BE2C (cell line): ENCODE results near the gene RAB21.
"Not testable (repeated sequence)": the region's sequence is repeated elsewhere in the genome, so short reads cannot be mapped to it uniquely, and the experiment has no call there.

ENCODE experiments used
- DNase-seq: peaks from one replicate; pipeline ENCODE4 v3.0.0-alpha.2; 2020
- H3K27me3 ChIP-seq: fragments of 250-450 bp; sonication (Bioruptor Pico); 2 replicates; pipeline ENCODE4 v1.5.1; 2020; ENCODE audit warnings: mild to moderate bottlenecking
- H3K36me3 ChIP-seq: fragments of 250-450 bp; sonication (Bioruptor Pico); 2 replicates; pipeline ENCODE4 v1.5.1; 2020; ENCODE audit warnings: mild to moderate bottlenecking
- H3K4me1 ChIP-seq: fragments of 250-450 bp; sonication (Bioruptor Pico); 2 replicates; pipeline ENCODE4 v1.5.1; 2020
- H3K4me3 ChIP-seq: 2 replicates; pipeline ENCODE4 v1.5.1; 2011; ENCODE audit warnings: low read depth, low read length
- H3K9me3 ChIP-seq: fragments of 250-450 bp; sonication (Bioruptor Pico); 2 replicates; pipeline ENCODE4 v1.5.1; 2020
- TF ChIP-seq, protein P1 (sequence below): IDR thresholded peaks from 2 replicates; pipeline ENCODE4 v1.5.1; 2012; ENCODE audit warnings: mild to moderate bottlenecking, low read depth, low read length

RAB21 gene

DNA sequence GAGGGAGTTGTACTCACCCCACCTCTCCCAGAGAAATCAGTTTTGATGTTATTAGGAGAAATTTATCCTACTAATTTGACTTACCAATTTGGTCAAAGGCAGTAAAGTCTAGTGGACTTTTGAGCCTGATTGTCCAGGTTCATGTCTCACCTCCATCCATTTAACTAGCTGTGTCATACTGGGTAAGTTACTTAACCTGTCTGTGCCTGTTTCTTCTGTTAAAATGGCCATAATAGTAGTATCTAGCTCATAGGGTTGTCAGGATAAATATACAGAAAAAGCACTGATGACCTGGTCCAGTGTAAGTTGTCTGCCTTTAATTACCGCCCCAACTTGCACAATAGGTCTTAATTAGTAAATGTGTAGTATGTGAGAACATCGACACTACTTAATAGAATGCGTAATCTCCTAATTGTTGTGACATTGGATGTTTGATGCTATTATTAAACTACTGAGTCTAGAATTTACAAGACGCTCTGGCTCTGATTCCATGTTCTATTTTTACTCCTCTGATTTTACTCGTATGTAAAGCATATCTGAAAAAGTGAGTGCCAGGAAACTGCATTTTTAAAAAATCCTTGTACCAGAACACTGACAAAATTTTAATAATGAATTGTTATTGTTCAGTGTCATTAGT is 1.5 kb downstream of the RAB21 start:
- H3K4me3 ChIP-seq = peak overlapping the region; percentile 97
- TF ChIP-seq, protein P1, sequence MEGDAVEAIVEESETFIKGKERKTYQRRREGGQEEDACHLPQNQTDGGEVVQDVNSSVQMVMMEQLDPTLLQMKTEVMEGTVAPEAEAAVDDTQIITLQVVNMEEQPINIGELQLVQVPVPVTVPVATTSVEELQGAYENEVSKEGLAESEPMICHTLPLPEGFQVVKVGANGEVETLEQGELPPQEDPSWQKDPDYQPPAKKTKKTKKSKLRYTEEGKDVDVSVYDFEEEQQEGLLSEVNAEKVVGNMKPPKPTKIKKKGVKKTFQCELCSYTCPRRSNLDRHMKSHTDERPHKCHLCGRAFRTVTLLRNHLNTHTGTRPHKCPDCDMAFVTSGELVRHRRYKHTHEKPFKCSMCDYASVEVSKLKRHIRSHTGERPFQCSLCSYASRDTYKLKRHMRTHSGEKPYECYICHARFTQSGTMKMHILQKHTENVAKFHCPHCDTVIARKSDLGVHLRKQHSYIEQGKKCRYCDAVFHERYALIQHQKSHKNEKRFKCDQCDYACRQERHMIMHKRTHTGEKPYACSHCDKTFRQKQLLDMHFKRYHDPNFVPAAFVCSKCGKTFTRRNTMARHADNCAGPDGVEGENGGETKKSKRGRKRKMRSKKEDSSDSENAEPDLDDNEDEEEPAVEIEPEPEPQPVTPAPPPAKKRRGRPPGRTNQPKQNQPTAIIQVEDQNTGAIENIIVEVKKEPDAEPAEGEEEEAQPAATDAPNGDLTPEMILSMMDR = no peak
- H3K36me3 ChIP-seq = peaks cover 31% of the 10 kb centered on the region
- peaks cover 9% of the 10 kb centered on the region for H3K4me1 ChIP-seq
- no peaks in the 10 kb centered on the region for H3K9me3 ChIP-seq
- DNase-seq = no peak
- no peaks in the 10 kb centered on the region for H3K27me3 ChIP-seq

DNA sequence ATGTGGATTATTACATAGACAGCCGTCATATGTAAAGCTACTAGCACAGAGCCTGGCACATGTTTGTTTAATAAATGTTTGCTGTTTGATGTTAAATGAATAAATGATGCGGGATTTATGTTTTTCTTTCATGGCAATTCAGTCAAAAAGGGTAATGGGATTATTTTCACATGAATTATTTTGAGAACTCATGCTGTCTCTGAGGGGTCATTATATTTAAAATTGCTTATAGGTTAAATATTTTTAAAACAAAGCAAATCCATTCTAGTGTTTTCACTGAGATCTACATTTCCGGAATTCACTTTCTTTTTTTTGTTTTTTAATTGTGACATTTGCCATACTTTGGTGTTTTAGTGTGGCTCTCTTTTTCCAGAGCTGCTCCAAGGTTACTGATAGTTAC is 5.3 kb downstream of the RAB21 start:
- no peak for DNase-seq
- H3K9me3 ChIP-seq = no peaks in the 10 kb centered on the region
- no peak overlapping the region for H3K4me3 ChIP-seq
- no peaks in the 10 kb centered on the region for H3K27me3 ChIP-seq
- TF ChIP-seq, protein P1 = no peak
- H3K4me1 ChIP-seq = peaks cover 6% of the 10 kb centered on the region
- H3K36me3 ChIP-seq = peaks cover 37% of the 10 kb centered on the region

GRCh38 chr12:71760471-71760870 is 5.8 kb downstream of the RAB21 start:
- TF ChIP-seq, protein P1 = no peak
- no peak for DNase-seq
- peaks cover 6% of the 10 kb centered on the region for H3K4me1 ChIP-seq
- no peaks in the 10 kb centered on the region for H3K27me3 ChIP-seq
- H3K4me3 ChIP-seq = no peak overlapping the region
- H3K36me3 ChIP-seq = peaks cover 37% of the 10 kb centered on the region
- no peaks in the 10 kb centered on the region for H3K9me3 ChIP-seq

GRCh38 chr12:71761354-71761753 is 6.7 kb downstream of the RAB21 start:
- H3K27me3 ChIP-seq, H3K9me3 ChIP-seq, DNase-seq, H3K4me3 ChIP-seq, H3K4me1 ChIP-seq: not testable (repeated sequence)
- peaks cover 34% of the 10 kb centered on the region for H3K36me3 ChIP-seq

- no peak for DNase-seq
- Histone ChIP-seq H3K27me3 (no peaks in the 10 kb centered on the region), H3K36me3 (peaks cover 19% of the 10 kb centered on the region), H3K9me3 (no peaks in the 10 kb centered on the region; the same call in 1 of the 2 replicates), H3K4me3 (no peak overlapping the region), H3K4me1 (no peaks in the 10 kb centered on the region)
- TF ChIP-seq, protein P1 = no peak
Observed at GRCh38 chr12:71763677-71764379, 9.2 kb downstream of the RAB21 start.

DNA sequence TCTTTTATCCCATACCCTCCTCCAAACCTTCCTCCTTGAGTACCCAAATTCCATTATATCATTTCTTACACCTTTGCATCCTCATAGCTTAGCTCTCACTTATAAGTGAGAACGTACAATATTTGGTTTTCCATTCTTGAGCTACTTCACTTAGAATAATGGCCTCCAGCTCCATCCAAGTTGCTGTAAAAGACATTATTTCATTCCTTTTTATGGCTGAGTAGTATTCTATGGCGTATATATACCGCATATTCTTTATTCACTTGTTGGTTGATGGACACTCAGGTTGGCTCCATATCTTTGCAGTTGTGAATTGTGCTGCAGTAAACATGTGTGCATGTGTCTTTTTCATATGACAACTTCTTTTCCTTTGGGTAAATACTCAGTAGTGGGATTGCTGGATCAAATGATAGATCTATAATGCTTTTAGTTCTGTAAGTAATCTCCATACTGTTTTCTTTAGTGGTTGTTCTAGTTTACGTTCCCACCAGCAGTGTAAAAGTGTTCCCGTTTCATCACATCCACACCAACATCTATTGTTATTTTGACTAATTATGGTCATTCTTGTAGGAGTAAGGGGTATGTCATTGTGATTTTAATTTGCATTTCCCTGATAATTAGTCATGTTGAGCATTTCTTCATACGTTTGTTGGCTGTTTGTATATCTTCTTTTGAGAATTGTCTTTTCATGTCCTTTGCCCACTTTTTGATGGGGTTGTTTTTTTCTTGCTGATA is 10.1 kb downstream of the RAB21 start:
- Histone ChIP-seq H3K4me1 (no peaks in the 10 kb centered on the region), H3K4me3 (no peak overlapping the region), H3K36me3 (peaks cover 10% of the 10 kb centered on the region; the same call in 1 of the 2 replicates), H3K27me3 (no peaks in the 10 kb centered on the region), H3K9me3 (no peaks in the 10 kb centered on the region; the same call in 1 of the 2 replicates)
- DNase-seq = no peak
- TF ChIP-seq, protein P1 = no peak
